T-helper 2 cell treated with Interferon-gamma antibody and Interleukin-4, amounts not matched to agents 5 μg/mL and 100 μg/mL, for 36 hours (primary cell): Measurements from ENCODE around the gene UPK1A.
"Not testable (repeated sequence)": the region's sequence is repeated elsewhere in the genome, so short reads cannot be mapped to it uniquely, and the experiment has no call there.

Experiments used
- DNase-seq: peaks from one replicate; pipeline ENCODE4 v3.0.0; 2021; ENCODE audit warnings: low spot score
- H3K27ac Mint-ChIP-seq: one replicate; pipeline ENCODE4 v1.8.0; 2021; ENCODE audit warnings: mild to moderate bottlenecking, mixed read lengths
- H3K27me3 Mint-ChIP-seq: one replicate; pipeline ENCODE4 v1.8.0; 2021; ENCODE audit warnings: low read depth, mixed read lengths
- H3K36me3 Mint-ChIP-seq: one replicate; pipeline ENCODE4 v1.8.0; 2021; ENCODE audit warnings: low read depth, mixed read lengths
- H3K4me1 Mint-ChIP-seq: one replicate; pipeline ENCODE4 v1.8.0; 2021; ENCODE audit warnings: low read depth, mixed read lengths
- H3K4me3 Mint-ChIP-seq: one replicate; pipeline ENCODE4 v1.8.0; 2022; ENCODE audit warnings: mild to moderate bottlenecking, moderate library complexity, mixed read lengths
- H3K9me3 Mint-ChIP-seq: one replicate; pipeline ENCODE4 v1.8.0; 2021; ENCODE audit warnings: mixed read lengths

UPK1A gene

DNA sequence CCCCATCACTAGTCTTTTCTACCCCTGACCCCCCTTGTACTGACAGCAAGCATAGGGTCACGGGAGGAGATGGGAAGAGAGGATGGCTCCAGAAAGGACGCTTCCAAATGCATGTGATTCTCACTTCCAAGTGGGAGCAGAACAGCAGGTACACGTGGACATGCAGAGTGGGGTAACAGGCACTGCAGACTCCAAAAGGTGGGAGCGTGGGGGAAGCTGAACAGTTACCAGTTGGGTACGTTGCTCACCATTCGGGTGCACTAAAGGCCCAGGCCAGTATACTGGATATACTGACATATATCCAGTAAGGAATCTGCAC, 27.0 kb upstream of the UPK1A start:
- Mint-ChIP-seq H3K9me3 (no peaks in the 10 kb centered on the region), H3K27me3 (no peaks in the 10 kb centered on the region), H3K36me3 (peaks cover 21% of the 10 kb centered on the region), H3K4me3 (no peak overlapping the region), H3K27ac (peak overlapping the region; percentile 48), H3K4me1 (peaks cover 16% of the 10 kb centered on the region)
- no peak for DNase-seq

DNA sequence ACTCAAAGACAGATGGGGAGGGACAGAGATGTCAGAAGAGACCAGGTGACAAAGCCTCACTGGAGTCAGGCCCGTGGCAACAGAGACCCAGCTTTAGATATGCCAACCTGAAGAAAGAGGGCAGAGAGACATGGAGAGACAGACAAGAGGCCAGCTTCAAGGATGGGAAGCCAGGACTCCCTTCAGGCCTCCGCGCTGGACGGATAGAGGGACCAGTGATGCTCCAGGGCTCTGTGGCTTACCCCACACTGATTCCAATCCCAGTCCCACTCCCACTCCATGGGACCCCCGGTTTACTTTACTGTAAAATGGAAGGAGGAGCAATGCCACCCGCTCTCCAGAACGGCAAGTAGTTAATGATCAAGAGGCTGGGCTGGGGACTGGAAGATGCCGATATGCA, 26.5 kb upstream of the UPK1A start:
- Mint-ChIP-seq H3K9me3 (no peaks in the 10 kb centered on the region), H3K27me3 (no peaks in the 10 kb centered on the region), H3K36me3 (peaks cover 20% of the 10 kb centered on the region), H3K4me1 (peaks cover 20% of the 10 kb centered on the region), H3K27ac (peak overlapping the region; percentile 48), H3K4me3 (no peak overlapping the region)
- DNase-seq: no peak

DNA sequence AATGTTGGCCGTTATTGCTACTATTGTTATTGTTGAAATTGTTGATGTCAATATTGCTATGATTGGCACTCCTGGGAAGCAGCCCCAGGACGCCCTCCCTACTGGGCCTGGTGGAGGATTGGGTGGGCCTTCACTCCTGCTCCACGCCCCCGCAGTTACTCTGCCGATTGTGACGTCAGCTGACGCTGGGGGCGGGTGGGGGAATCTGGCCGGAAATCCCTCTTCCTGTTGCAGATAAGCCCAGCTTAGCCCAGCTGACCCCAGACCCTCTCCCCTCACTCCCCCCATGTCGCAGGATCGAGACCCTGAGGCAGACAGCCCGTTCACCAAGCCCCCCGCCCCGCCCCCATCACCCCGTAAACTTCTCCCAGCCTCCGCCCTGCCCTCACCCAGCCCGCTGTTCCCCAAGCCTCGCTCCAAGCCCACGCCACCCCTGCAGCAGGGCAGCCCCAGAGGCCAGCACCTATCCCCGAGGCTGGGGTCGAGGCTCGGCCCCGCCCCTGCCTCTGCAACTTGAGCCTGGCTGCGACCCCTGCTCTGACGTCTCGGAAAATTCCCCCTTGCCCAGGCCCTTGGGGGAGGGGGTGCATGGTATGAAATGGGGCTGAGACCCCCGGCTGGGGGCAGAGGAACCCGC, 24.7 kb upstream of the UPK1A start, which contains the start of gene ETV2:
ETV2 (plus strand) TSS at position 231 of the 637 bp plus-strand sequence. CDS start 716 bp downstream, outside the sequence.
- Mint-ChIP-seq H3K4me3 (peak within 1 kb of the TSS; percentile 78), H3K27ac (peak within 1 kb of the TSS; percentile 75), H3K9me3 (no peaks in the 10 kb centered on the region), H3K27me3 (no peaks in the 10 kb centered on the region), H3K4me1 (peaks cover 34% of the 10 kb centered on the region), H3K36me3 (peaks cover 12% of the 10 kb centered on the region)
- peak; percentile 57 for DNase-seq

DNA sequence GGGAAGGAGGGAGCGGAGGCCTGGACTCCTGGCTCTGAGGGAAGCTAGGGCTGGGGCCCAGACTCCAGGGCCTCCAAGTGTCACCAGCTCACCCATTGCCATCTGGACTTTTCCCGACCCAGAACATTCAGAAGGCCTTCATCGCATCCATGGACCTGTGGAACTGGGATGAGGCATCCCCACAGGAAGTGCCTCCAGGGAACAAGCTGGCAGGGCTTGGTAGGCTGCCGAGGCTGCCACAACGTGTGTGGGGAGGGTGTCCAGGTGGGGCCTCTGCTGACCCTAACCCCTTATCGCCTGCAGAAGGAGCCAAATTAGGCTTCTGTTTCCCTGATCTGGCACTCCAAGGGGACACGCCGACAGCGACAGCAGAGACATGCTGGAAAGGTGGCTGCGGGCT, 24.0 kb upstream of the UPK1A start:
- peaks cover 35% of the 10 kb centered on the region for H3K4me1 Mint-ChIP-seq
- H3K27ac Mint-ChIP-seq: peak overlapping the region; percentile 69
- H3K4me3 Mint-ChIP-seq: peak overlapping the region; percentile 78
- H3K27me3 Mint-ChIP-seq: no peaks in the 10 kb centered on the region
- DNase-seq: no peak
- peaks cover 8% of the 10 kb centered on the region for H3K36me3 Mint-ChIP-seq
- no peaks in the 10 kb centered on the region for H3K9me3 Mint-ChIP-seq

DNA sequence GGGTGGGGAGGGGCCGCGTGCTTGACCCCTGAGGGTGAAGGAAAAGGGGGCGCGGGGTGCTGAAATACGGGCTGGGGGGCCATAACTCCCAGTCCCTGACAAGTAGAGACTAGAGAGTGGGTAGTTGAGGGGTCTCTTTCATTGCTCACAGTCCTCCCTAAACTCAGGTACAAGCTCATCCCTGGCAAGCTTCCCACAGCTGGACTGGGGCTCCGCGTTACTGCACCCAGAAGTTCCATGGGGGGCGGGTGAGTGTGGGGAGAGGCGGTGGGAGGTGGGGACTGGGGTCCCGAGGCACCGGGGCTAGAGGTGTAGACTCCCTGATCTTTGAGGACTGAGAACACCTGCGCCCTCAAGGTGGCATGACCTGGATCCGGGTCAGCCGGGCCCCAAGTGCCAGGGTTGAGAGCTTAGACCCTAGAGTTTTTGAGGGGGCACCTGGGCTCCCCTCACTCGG, 23.5 kb upstream of the UPK1A start:
- peaks cover 35% of the 10 kb centered on the region for H3K4me1 Mint-ChIP-seq
- no peaks in the 10 kb centered on the region for H3K9me3 Mint-ChIP-seq
- peak overlapping the region; percentile 78 for H3K4me3 Mint-ChIP-seq
- no peaks in the 10 kb centered on the region for H3K27me3 Mint-ChIP-seq
- H3K27ac Mint-ChIP-seq: peak overlapping the region; percentile 69
- DNase-seq: no peak
- H3K36me3 Mint-ChIP-seq: peaks cover 6% of the 10 kb centered on the region

DNA sequence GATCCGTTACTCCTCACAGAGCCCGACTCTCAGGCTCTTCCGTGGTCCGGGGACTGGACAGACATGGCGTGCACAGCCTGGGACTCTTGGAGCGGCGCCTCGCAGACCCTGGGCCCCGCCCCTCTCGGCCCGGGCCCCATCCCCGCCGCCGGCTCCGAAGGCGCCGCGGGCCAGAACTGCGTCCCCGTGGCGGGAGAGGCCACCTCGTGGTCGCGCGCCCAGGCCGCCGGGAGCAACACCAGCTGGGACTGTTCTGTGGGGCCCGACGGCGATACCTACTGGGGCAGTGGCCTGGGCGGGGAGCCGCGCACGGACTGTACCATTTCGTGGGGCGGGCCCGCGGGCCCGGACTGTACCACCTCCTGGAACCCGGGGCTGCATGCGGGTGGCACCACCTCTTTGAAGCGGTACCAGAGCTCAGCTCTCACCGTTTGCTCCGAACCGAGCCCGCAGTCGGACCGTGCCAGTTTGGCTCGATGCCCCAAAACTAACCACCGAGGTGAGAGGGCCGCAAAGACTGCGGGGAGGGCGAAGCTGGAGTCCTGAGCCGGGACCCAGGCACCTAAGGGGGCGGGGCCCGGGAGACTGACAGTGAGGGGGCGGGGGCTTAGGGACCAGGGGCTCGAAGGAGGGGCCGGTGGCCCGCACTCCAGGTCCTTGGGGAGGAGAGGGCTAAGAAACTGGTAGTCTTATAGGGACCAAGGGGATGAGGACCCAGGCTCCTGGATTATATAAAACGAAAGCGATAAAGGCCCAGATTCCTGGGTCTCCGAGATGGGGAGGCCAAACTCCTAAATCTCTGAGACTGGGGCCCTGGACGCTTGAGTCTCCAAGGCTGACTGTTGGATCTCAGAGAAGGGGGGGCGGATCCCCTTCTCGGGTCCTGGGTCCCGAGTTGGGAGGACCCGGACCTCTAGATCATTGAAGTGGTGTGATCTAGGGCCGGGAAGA, 22.8 kb upstream of the UPK1A start:
- H3K36me3 Mint-ChIP-seq: peaks cover 2% of the 10 kb centered on the region
- peak; percentile 78 for DNase-seq
- peak overlapping the region; percentile 89 for H3K27ac Mint-ChIP-seq
- H3K4me1 Mint-ChIP-seq: peaks cover 35% of the 10 kb centered on the region
- no peaks in the 10 kb centered on the region for H3K27me3 Mint-ChIP-seq
- H3K9me3 Mint-ChIP-seq: no peaks in the 10 kb centered on the region
- H3K4me3 Mint-ChIP-seq: peak overlapping the region; percentile 78

DNA sequence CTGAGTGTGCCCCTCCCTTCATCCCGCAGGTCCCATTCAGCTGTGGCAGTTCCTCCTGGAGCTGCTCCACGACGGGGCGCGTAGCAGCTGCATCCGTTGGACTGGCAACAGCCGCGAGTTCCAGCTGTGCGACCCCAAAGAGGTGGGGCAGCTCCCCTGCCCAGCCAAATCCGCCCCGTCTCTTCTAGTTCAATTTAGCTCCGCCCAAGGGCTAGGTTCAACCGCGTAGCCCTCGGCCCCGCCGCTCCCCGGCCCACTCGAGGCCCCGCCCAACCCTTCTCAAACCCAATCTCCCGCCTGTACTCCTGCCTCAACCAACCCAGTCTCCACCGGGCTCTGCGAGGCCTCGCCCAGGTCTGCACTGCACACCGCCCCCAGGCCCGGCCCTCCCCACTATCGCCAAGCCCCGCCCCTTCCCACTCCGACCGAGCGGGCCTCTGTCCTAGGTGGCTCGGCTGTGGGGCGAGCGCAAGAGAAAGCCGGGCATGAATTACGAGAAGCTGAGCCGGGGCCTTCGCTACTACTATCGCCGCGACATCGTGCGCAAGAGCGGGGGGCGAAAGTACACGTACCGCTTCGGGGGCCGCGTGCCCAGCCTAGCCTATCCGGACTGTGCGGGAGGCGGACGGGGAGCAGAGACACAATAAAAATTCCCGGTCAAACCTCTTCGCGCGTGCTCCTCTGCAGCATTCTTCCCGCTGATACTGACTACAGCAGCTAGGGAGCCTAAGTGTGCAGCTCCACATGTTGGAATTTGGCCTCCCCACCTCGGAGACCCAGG, 21.9 kb upstream of the UPK1A start:
- no peaks in the 10 kb centered on the region for H3K9me3 Mint-ChIP-seq
- H3K4me1 Mint-ChIP-seq: peaks cover 40% of the 10 kb centered on the region
- no peaks in the 10 kb centered on the region for H3K27me3 Mint-ChIP-seq
- H3K36me3 Mint-ChIP-seq: peaks cover 4% of the 10 kb centered on the region
- DNase-seq: peak; percentile 95
- peak overlapping the region; percentile 78 for H3K4me3 Mint-ChIP-seq
- H3K27ac Mint-ChIP-seq: peak overlapping the region; percentile 89

DNA sequence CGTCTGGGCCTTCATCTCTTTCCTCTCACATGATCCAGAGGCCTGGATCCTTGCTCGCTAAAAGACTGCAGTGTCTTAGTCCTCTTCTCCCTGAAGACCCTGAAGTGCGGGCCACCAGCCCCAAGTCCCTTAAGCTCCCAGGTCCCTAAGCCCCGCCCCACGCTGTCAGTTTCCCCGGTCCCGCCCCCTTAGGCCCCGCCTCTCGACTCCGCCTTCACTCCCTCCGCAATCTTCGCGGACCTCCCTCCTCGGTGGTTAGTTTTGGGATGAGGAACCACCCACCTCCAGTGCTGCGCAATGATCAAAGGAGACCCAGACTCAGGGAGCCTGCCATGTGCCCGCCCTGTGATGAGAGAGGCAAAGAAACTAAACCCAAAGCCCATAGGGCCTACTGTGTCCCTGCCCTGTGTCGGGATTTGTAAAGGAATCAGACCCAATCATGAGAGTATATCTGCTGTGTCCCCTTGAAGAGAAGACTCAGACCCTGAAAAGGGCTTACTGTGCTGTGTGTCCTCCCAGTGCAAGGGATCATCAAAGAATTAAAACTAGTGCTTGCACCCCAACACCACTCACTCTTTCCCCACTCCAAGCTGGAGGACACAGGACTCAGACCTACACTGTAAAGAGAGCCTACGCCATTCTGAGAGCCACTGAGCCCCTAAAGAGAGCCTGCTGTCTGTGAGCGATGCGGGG, 21.2 kb upstream of the UPK1A start:
- Mint-ChIP-seq H3K27ac (peak overlapping the region; percentile 89), H3K36me3 (peaks cover 4% of the 10 kb centered on the region), H3K4me3 (peak overlapping the region; percentile 78), H3K4me1 (peaks cover 40% of the 10 kb centered on the region), H3K9me3 (no peaks in the 10 kb centered on the region), H3K27me3 (no peaks in the 10 kb centered on the region)
- peak; percentile 76 for DNase-seq

DNA sequence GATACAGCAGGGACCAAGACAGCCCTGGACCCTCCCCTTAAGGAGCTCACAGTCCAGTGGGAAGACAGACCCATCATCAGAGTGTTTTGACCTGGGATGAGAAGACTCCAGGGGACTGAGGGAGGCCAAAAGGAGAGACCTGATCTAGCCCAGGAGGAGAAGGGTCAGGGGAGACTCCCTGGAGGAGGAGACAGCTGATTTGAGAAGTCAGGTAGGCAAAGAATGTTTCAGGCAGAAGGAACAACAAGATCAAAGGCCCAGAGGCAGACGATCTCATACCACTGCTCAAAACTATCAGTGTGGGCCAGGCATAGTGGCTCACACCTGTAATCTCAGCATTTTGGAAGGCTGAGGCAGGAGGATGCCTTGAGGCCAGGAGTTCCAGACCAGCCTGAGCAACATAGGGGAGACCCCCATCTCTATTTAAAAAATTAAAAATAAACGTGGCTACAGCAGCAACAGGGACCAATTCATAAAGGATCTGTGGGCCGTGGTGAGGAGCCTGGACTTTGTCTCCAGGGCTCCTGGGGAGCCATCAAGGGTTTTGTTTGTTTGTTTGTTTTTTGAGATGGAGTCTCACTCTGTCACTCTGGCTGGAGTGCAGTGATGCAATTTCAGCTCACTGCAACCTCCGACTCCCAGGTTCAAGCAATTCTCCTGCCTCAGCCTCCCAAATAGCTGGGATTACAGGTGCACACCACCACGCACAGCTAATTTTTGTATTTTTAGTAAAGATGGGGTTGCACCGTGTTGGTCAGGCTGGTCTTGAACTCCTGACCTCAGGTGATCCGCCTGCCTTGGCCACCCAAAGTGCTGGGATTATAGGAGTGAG, 20.4 kb upstream of the UPK1A start:
- peaks cover 40% of the 10 kb centered on the region for H3K4me1 Mint-ChIP-seq
- no peak for DNase-seq
- no peak overlapping the region for H3K4me3 Mint-ChIP-seq

DNA sequence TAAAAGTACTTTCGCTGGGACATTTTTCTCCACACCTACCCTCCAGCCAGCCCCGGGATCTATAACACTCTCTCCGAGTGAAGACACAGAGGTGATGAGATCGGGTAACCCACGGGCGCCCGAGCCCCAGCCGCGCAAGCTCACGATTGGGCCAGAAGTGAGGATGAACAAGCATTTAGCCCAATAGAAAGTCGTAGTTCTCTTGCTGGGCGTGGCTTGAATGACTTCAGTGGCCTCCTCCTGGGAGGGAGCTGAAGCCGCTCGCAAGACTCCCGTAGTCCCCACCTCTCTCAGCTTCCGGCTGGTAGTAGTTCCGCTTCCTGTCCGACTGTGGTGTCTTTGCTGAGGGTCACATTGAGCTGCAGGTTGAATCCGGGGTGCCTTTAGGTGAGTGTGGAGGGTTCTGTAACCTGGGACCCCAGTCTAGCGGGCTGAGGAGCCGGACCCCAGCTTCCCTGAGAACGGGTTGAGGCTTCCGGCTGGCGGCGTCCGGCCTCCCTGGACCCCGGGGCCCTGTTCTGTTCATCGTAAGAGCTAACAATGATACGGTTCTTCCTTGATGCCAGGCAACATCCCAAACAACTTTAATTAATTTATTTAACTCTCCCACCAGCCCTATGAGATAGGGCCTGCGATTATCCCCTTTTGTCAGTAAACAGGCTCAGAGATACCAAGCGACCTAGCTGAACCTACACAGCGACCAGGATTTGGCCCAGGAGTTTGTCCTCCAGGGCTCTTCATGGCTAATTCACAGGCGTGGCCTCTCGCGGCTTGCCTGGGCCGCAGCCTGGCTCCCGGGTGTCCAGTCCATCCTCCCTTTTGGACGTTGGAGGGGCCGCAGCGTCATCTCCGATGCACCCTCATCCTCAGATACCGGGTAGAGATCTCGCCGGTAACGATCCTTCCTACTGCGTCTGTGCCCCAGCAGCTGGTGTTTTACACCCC, 18.0 kb upstream of the UPK1A start, which contains the start of gene COX6B1:
COX6B1 (plus strand) TSS at position 307 of the 945 bp plus-strand sequence. CDS start 2,921 bp downstream, outside the sequence.
- Mint-ChIP-seq H3K4me3 (peak within 1 kb of the TSS; percentile 89), H3K27me3 (no peaks in the 10 kb centered on the region), H3K27ac (peak within 1 kb of the TSS; percentile 95), H3K4me1 (peaks cover 28% of the 10 kb centered on the region), H3K9me3 (no peaks in the 10 kb centered on the region), H3K36me3 (peaks cover 15% of the 10 kb centered on the region)
- DNase-seq: peak; percentile 95

More for the DNA sequence above, 20.4 kb upstream of the UPK1A start:
- Mint-ChIP-seq H3K9me3 (no peaks in the 10 kb centered on the region), H3K27ac (peak overlapping the region; percentile 17), H3K27me3 (no peaks in the 10 kb centered on the region), H3K36me3 (peaks cover 5% of the 10 kb centered on the region)

DNA sequence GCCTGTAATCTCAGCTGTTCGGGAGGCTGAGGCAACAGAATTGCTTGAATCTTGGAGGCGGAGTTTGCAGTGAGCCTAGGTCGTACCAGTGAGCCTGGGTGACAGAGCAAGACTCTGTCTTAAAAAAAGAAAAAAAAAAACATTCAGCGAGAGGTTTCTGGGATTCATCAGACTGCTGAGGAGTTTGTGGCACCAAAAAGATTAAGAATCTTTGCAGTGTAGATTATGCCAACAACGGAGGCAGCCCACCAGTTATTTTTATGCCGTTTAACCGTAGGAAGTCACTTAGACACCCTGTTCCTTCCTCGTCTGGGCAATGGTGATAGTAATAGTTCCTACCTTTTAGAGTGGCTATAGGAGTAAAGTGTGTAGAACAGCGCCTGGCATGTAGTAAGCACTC, 15.7 kb upstream of the UPK1A start:
- Mint-ChIP-seq H3K9me3 (no peaks in the 10 kb centered on the region), H3K4me1 (peaks cover 17% of the 10 kb centered on the region), H3K27me3 (no peaks in the 10 kb centered on the region), H3K36me3 (peaks cover 28% of the 10 kb centered on the region), H3K4me3 (no peak overlapping the region), H3K27ac (no peak overlapping the region)
- no peak for DNase-seq

DNA sequence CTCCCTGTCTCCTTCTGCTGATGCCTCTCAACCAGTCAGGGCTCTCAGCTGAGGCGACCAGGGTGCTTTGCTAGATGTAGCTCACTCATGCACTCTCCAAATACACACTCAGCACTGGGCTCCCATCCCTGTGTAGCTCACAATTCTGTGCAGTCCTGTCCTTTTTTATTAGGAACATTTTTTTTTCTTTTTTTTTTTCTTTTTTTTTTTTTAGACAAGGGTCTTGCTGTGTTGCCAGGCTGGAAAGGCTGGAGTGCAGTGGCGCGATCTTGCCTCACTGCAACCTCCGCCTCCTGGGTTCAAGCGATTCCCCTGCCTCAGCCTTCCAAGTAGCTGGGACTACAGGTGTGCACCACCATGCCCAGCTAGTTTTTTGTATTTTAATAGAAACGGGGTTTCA, 11.5 kb upstream of the UPK1A start:
- not testable (repeated sequence) for H3K4me3 Mint-ChIP-seq, H3K4me1 Mint-ChIP-seq, H3K27ac Mint-ChIP-seq, H3K27me3 Mint-ChIP-seq, DNase-seq, H3K9me3 Mint-ChIP-seq
- H3K36me3 Mint-ChIP-seq: peaks cover 44% of the 10 kb centered on the region
